ENCODE measurements around the gene VIPR2.

The VIPR2 gene

GRCh38 chr7:158991824-158992621 lies 152.6 kb downstream of the VIPR2 start:
- no peaks in the 10 kb centered on the region for H4K20me1 ChIP-seq (ENCODE audit: insufficient read depth)
- no peak overlapping the region for H3K4me2 ChIP-seq
- H3K9ac ChIP-seq: no peak overlapping the region
- no peaks in the 10 kb centered on the region for H3K4me1 ChIP-seq (ENCODE audit: low read depth, poor library complexity, severe bottlenecking)
- no peak overlapping the region for H3K4me3 ChIP-seq (IDR thresholded peaks at IDR 0.05; ENCODE audit: insufficient read depth, low read depth, low read length)
- no peak overlapping the region for H3K27ac ChIP-seq
- H3K36me3 ChIP-seq (ENCODE audit: insufficient read depth): no peaks in the 10 kb centered on the region
- H2AFZ ChIP-seq (ENCODE audit: low read depth): no peak overlapping the region
- no peak for TF ChIP-seq CTCF (conservative IDR thresholded peaks at IDR 0.05; ENCODE audit: low read depth, low read length)
- H3K27me3 ChIP-seq (ENCODE audit: insufficient read depth, low read depth): no peaks in the 10 kb centered on the region
- H3K79me2 ChIP-seq (ENCODE audit: insufficient read depth, low read depth): no peaks in the 10 kb centered on the region

GRCh38 chr7:158988996-158989395 lies 155.7 kb downstream of the VIPR2 start:
- H3K36me3 ChIP-seq (ENCODE audit: insufficient read depth): no peaks in the 10 kb centered on the region
- no peak overlapping the region for H3K9ac ChIP-seq
- H3K4me3 ChIP-seq (IDR thresholded peaks at IDR 0.05; ENCODE audit: insufficient read depth, low read depth, low read length): no peak overlapping the region
- H3K79me2 ChIP-seq (ENCODE audit: insufficient read depth, low read depth): no peaks in the 10 kb centered on the region
- H3K4me1 ChIP-seq (ENCODE audit: low read depth, poor library complexity, severe bottlenecking): no peaks in the 10 kb centered on the region
- no peak overlapping the region for H3K27ac ChIP-seq
- no peaks in the 10 kb centered on the region for H4K20me1 ChIP-seq (ENCODE audit: insufficient read depth)
- no peak overlapping the region for H3K4me2 ChIP-seq
- TF ChIP-seq CTCF (conservative IDR thresholded peaks at IDR 0.05; ENCODE audit: low read depth, low read length): no peak
- no peak overlapping the region for H2AFZ ChIP-seq (ENCODE audit: low read depth)
- no peaks in the 10 kb centered on the region for H3K27me3 ChIP-seq (ENCODE audit: insufficient read depth, low read depth)

- Histone ChIP-seq H3K36me3 (ENCODE audit: insufficient read depth) (no peaks in the 10 kb centered on the region), H3K27ac (no peak overlapping the region), H3K4me2 (no peak overlapping the region), H3K27me3 (ENCODE audit: insufficient read depth, low read depth) (no peaks in the 10 kb centered on the region), H3K9ac (no peak overlapping the region), H3K4me3 (IDR thresholded peaks at IDR 0.05; ENCODE audit: insufficient read depth, low read depth, low read length) (no peak overlapping the region), H2AFZ (ENCODE audit: low read depth) (no peak overlapping the region), H3K4me1 (ENCODE audit: low read depth, poor library complexity, severe bottlenecking) (no peaks in the 10 kb centered on the region), H3K79me2 (ENCODE audit: insufficient read depth, low read depth) (no peaks in the 10 kb centered on the region), H4K20me1 (ENCODE audit: insufficient read depth) (no peaks in the 10 kb centered on the region)
- TF ChIP-seq CTCF (conservative IDR thresholded peaks at IDR 0.05; ENCODE audit: low read depth, low read length): no peak
Measured at GRCh38 chr7:158988302-158988862, 156.3 kb downstream of the VIPR2 start.

- H3K36me3 ChIP-seq (ENCODE audit: insufficient read depth): no peaks in the 10 kb centered on the region
- no peaks in the 10 kb centered on the region for H3K4me1 ChIP-seq (ENCODE audit: low read depth, poor library complexity, severe bottlenecking)
- H4K20me1 ChIP-seq (ENCODE audit: insufficient read depth): no peaks in the 10 kb centered on the region
- H3K27me3 ChIP-seq (ENCODE audit: insufficient read depth, low read depth): no peaks in the 10 kb centered on the region
- H3K4me2 ChIP-seq: no peak overlapping the region
- no peak overlapping the region for H2AFZ ChIP-seq (ENCODE audit: low read depth)
- TF ChIP-seq CTCF (conservative IDR thresholded peaks at IDR 0.05; ENCODE audit: low read depth, low read length): no peak
- no peak overlapping the region for H3K27ac ChIP-seq
- no peak overlapping the region for H3K4me3 ChIP-seq (IDR thresholded peaks at IDR 0.05; ENCODE audit: insufficient read depth, low read depth, low read length)
- H3K79me2 ChIP-seq (ENCODE audit: insufficient read depth, low read depth): no peaks in the 10 kb centered on the region
- H3K9ac ChIP-seq: no peak overlapping the region
Measured at GRCh38 chr7:158987691-158988090, 157.0 kb downstream of the VIPR2 start.

Measured in KMS-11 (cell line).